Caco-2 (cell line): ENCODE results near the gene TIAM1. TPM values are rescaled to one million over a fixed set of nuclear protein-coding genes. Genes with fewer than 3 reads are reported as not detected.

Source experiments
- BruUV-seq: library from RNA; stranded (reverse); fragments of 400-500 nt; replicated peaks from 2 replicates; lab custom pipeline; 2021; lab: Mats Ljungman, UMichigan
- CTCF ChIA-PET: fragments of 300-600 bp; sonication (Branson Sonifier 250); formaldehyde crosslinking; loops from one replicate; lab custom pipeline; 2022; ENCODE audit warnings: antibody characterized with exemption; lab: Charles Lee
- POLR2A ChIA-PET: fragments of 300-600 bp; sonication (Branson Sonifier 250); formaldehyde crosslinking; loops from one replicate; lab custom pipeline; 2022; ENCODE audit warnings: antibody characterized with exemption; lab: Charles Lee
- DNase-seq, 2 experiments: peaks; one replicate each; pipeline versions ENCODE4 v3.0.0 to v3.0.0-alpha.2; 2020 to 2022
- H3K27me3 ChIP-seq: replicated peaks from 2 replicates; pipeline ENCODE4 v1.6.0; 2011; ENCODE audit warnings: low read length; ENCODE audit not compliant: control insufficient read depth, insufficient read depth
- H3K36me3 ChIP-seq: 2 replicates; pipeline ENCODE4 v1.5.1; 2011; ENCODE audit warnings: low read length; ENCODE audit not compliant: control insufficient read depth, insufficient read depth
- H3K4me1 ChIP-seq: fragments of 250-450 bp; sonication (Bioruptor Pico); 2 replicates; pipeline ENCODE4 v1.5.1; 2020; ENCODE audit warnings: mild to moderate bottlenecking
- H3K4me3 ChIP-seq: 2 replicates; pipeline ENCODE4 v1.5.1; 2011; ENCODE audit warnings: low read depth, mild to moderate bottlenecking, control low read depth, low read length
- H3K9me3 ChIP-seq: fragments of 250-450 bp; sonication (Bioruptor Pico); 2 replicates; pipeline ENCODE4 v1.5.1; 2020; ENCODE audit warnings: mild to moderate bottlenecking, moderate library complexity
- H3K27ac Mint-ChIP-seq: one replicate; pipeline ENCODE4 v1.8.0; 2022; ENCODE audit warnings: mixed read lengths; ENCODE audit not compliant: unreplicated experiment
- H3K27me3 Mint-ChIP-seq: one replicate; pipeline ENCODE4 v1.8.0; 2022; ENCODE audit warnings: mixed read lengths; ENCODE audit not compliant: insufficient read depth, unreplicated experiment
- H3K36me3 Mint-ChIP-seq: one replicate; pipeline ENCODE4 v1.8.0; 2022; ENCODE audit warnings: mild to moderate bottlenecking, mixed read lengths; ENCODE audit not compliant: insufficient read depth, unreplicated experiment
- H3K4me1 Mint-ChIP-seq: one replicate; pipeline ENCODE4 v1.8.0; 2022; ENCODE audit warnings: low read depth, mixed read lengths; ENCODE audit not compliant: unreplicated experiment
- H3K4me3 Mint-ChIP-seq: one replicate; pipeline ENCODE4 v1.8.0; 2022; ENCODE audit warnings: mild to moderate bottlenecking, moderate library complexity, mixed read lengths; ENCODE audit not compliant: unreplicated experiment
- H3K9me3 Mint-ChIP-seq: one replicate; pipeline ENCODE4 v1.8.0; 2022; ENCODE audit warnings: mixed read lengths; ENCODE audit not compliant: unreplicated experiment
- intact Hi-C: fragments of 100-400 bp; cut with micrococcal nuclease; formaldehyde crosslinking; loops from one replicate; pipeline ENCODE4 v1.10.0; 2022; ENCODE audit not compliant: unreplicated experiment
- total RNA-seq: library from RNA; stranded (reverse); gene quantifications from 2 replicates; pipeline ENCODE4 v1.2.3, GENCODE V29; 2022
- TF ChIP-seq, protein P1 (sequence below), 2 experiments: fragments of 200-600 bp in 1 of 2; IDR thresholded peaks; 1 replicate in 1 of 2; 2 replicates in 1 of 2; pipeline versions ENCODE4 v1.5.1 to v1.8.0; 2011 to 2022; ENCODE audit warnings: antibody characterized with exemption in 1 of 2, control low read depth in 1 of 2, inconsistent platforms in 1 of 2, low read depth in 1 of 2, low read length in 1 of 2, mild to moderate bottlenecking in 1 of 2, moderate library complexity in 1 of 2; ENCODE audit not compliant: insufficient read depth in 1 of 2, severe bottlenecking in 1 of 2, unreplicated experiment in 1 of 2

Gene TIAM1
- total RNA-seq, 1 experiment from 2014 or later, result 5.2 TPM

DNA sequence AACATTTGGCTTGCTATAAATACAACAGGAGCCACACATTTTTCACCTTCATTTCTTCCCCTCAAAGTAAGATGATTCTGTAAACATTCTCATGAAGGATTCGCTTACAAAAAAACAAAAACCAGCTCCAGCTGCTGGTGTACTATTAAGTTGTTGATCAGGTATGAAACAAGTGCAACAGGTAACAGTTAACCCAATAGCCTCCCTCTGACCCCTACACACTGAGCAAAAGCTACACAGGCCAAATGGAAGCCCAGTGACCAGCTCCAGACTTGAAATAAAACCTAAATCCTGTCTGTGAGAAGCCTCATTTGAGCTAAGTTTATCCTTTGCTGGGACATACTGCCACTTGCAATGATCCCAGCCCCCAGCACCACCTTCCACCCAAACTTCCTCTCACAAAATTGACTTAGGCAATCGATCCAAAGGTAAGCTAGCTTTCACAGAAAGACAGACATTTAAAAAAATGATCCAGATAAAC lies 991 bp downstream of the TIAM1 start:
- no TSS peak for BruUV-seq
- POLR2A ChIA-PET, result no interaction called here
- Histone ChIP-seq H3K27me3 (no peaks in the 10 kb centered on the region), H3K4me1 (no peaks in the 10 kb centered on the region), H3K9me3 (no peaks in the 10 kb centered on the region), H3K4me3 (no peak overlapping the region), H3K36me3 (no peaks in the 10 kb centered on the region)
- intact Hi-C loops, result no loop called here
- CTCF ChIA-PET, result no interaction called here
- DNase-seq, result no peak
- no peaks in the 10 kb centered on the region for H3K9me3 Mint-ChIP-seq
- no peak overlapping the region for H3K27ac Mint-ChIP-seq
- TF ChIP-seq, protein P1, sequence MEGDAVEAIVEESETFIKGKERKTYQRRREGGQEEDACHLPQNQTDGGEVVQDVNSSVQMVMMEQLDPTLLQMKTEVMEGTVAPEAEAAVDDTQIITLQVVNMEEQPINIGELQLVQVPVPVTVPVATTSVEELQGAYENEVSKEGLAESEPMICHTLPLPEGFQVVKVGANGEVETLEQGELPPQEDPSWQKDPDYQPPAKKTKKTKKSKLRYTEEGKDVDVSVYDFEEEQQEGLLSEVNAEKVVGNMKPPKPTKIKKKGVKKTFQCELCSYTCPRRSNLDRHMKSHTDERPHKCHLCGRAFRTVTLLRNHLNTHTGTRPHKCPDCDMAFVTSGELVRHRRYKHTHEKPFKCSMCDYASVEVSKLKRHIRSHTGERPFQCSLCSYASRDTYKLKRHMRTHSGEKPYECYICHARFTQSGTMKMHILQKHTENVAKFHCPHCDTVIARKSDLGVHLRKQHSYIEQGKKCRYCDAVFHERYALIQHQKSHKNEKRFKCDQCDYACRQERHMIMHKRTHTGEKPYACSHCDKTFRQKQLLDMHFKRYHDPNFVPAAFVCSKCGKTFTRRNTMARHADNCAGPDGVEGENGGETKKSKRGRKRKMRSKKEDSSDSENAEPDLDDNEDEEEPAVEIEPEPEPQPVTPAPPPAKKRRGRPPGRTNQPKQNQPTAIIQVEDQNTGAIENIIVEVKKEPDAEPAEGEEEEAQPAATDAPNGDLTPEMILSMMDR (IDR thresholded peaks at IDR 0.05; ENCODE audit: insufficient read depth in 1 of 2, low read depth in 1 of 2, low read length in 1 of 2, severe bottlenecking in 1 of 2, unreplicated experiment in 1 of 2), result no peak
- H3K27me3 Mint-ChIP-seq, result no peaks in the 10 kb centered on the region
- no peaks in the 10 kb centered on the region for H3K36me3 Mint-ChIP-seq
- H3K4me3 Mint-ChIP-seq, result peak overlapping the region; percentile 62
- H3K4me1 Mint-ChIP-seq, result peaks cover 9% of the 10 kb centered on the region

DNA sequence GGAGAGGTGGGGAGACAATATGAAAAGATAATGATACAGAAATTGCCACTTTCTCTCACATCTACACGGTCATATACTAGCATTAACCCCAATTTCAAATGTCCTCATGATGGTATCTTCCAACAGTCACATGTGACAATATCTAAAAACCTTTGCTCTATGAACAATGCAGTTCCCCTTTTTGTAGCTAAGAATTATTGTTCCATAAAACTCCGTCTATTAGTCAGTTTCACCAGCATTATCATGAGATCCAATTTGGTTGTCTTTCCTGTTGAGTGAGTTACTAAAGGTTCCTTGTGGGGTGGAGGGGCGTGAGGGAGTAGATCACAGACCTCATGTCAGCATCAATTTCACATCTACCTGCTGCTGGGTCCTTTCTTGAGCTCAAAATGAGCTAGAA lies 1.7 kb downstream of the TIAM1 start:
- TF ChIP-seq, protein P1 (IDR thresholded peaks at IDR 0.05; ENCODE audit: insufficient read depth in 1 of 2, low read depth in 1 of 2, low read length in 1 of 2, severe bottlenecking in 1 of 2, unreplicated experiment in 1 of 2), result no peak
- Histone ChIP-seq H3K27me3 (no peaks in the 10 kb centered on the region), H3K9me3 (no peaks in the 10 kb centered on the region), H3K36me3 (no peaks in the 10 kb centered on the region), H3K4me3 (no peak overlapping the region), H3K4me1 (no peaks in the 10 kb centered on the region)
- BruUV-seq, result no TSS peak
- peaks cover 2% of the 10 kb centered on the region for H3K4me1 Mint-ChIP-seq
- no peak for DNase-seq
- H3K27ac Mint-ChIP-seq, result no peak overlapping the region
- ChIA-PET POLR2A (no interaction called here), CTCF (no interaction called here)
- H3K27me3 Mint-ChIP-seq, result no peaks in the 10 kb centered on the region
- intact Hi-C loops, result no loop called here
- H3K36me3 Mint-ChIP-seq, result no peaks in the 10 kb centered on the region
- H3K4me3 Mint-ChIP-seq, result no peak overlapping the region
- no peaks in the 10 kb centered on the region for H3K9me3 Mint-ChIP-seq

DNA sequence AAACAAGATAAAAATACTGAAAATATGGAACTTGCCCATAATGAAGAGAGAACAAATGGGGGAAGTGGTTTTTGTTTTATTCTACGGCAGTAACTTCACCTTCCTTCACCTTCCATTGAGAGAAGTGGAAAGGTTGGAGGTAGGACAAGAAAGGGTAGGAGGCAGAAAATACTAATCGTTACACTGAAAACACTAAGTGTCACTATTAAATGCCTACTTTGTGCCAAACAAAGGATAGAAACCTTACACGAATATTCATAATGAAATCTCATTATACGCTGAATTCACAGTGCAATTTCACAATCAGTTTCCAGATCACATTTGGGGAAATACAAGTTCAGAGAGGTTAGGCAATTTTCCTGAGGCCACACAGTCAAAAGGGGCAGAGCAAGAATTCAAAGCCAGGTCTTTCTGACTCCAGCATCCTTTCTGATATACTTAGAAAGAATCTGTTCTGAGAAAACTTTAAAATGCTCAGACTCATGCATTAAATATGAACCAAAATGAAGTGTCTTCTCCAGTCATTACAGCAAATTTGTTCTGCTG lies 3.0 kb downstream of the TIAM1 start:
- H3K4me1 Mint-ChIP-seq, result no peaks in the 10 kb centered on the region

More for the DNA sequence above, 3.0 kb downstream of the TIAM1 start:
- TF ChIP-seq, protein P1 (IDR thresholded peaks at IDR 0.05; ENCODE audit: insufficient read depth in 1 of 2, low read depth in 1 of 2, low read length in 1 of 2, severe bottlenecking in 1 of 2, unreplicated experiment in 1 of 2), result no peak
- ChIA-PET POLR2A (no interaction called here), CTCF (no interaction called here)
- Histone ChIP-seq H3K36me3 (no peaks in the 10 kb centered on the region), H3K9me3 (no peaks in the 10 kb centered on the region), H3K27me3 (no peaks in the 10 kb centered on the region), H3K4me3 (no peak overlapping the region), H3K4me1 (no peaks in the 10 kb centered on the region)
- H3K27me3 Mint-ChIP-seq, result no peaks in the 10 kb centered on the region
- intact Hi-C loops, result no loop called here
- DNase-seq, result no peak
- BruUV-seq, result no TSS peak
- no peaks in the 10 kb centered on the region for H3K9me3 Mint-ChIP-seq
- no peak overlapping the region for H3K4me3 Mint-ChIP-seq
- no peak overlapping the region for H3K27ac Mint-ChIP-seq
- no peaks in the 10 kb centered on the region for H3K36me3 Mint-ChIP-seq
